ENCODE data around the gene CDK5R1. TPM values are rescaled to one million over a fixed set of nuclear protein-coding genes. Genes with fewer than 3 reads are reported as not detected.
A peak's percentile ranks its signal among the peaks of the same experiment; 100 is the strongest.

The CDK5R1 gene
- total RNA-seq, 3 donors from 2014 or later (not counting 1 experiment from before 2014, with no cell fraction given): 3.7 to 12.3 (median 7.4) TPM

- no peak overlapping the region for H3K4me3 ChIP-seq (ENCODE audit: low read length)
- H3K9me3 ChIP-seq (ENCODE audit: control insufficient read depth, insufficient read depth, low read length): no peaks in the 10 kb centered on the region
- Mint-ChIP-seq H3K9me3 (no peaks in the 10 kb centered on the region), H3K4me3 (peak overlapping the region; percentile 74), H3K27ac (peak overlapping the region; percentile 91 to 98), H3K4me1 (peaks cover 63 to 68% of the 10 kb centered on the region in 2 donors), H3K27me3 (ENCODE audit: low read depth in 2 of 2) (no peaks in the 10 kb centered on the region), H3K36me3 (no peaks in the 10 kb centered on the region)
- peak overlapping the region; percentile 65 for H3K27ac ChIP-seq (ENCODE audit: low read length)
- no peak for TF ChIP-seq CTCF (IDR thresholded peaks at IDR 0.05)
- intact Hi-C loops (cut with micrococcal nuclease): loop anchor here (1.0 to 5.0 kb wide), 2 partner anchors 14 to 35 kb away; no protein-coding TSS in a partner anchor
- 50% methylated on average over 12 of the region's 12 CpGs for WGBS (ENCODE audit: insufficient coverage)
- H3K4me1 ChIP-seq (ENCODE audit: control insufficient read depth, insufficient read depth, low read length): peaks cover 70% of the 10 kb centered on the region
- ATAC-seq: peak in 1 of 3 donors; percentile 29
- no peaks in the 10 kb centered on the region for H3K36me3 ChIP-seq (ENCODE audit: control insufficient read depth, insufficient read depth, low read length)
- H3K27me3 ChIP-seq (ENCODE audit: control insufficient read depth, insufficient read depth, low read length): no peaks in the 10 kb centered on the region
- DNase-seq: peak in 1 of 2 donors; percentile 50
These were observed 30.3 kb downstream of the CDK5R1 start for GRCh38 chr17:32516940-32517701.

GRCh38 chr17:32517982-32518381, 31.2 kb downstream of the CDK5R1 start:
- intact Hi-C loops (cut with micrococcal nuclease): loop anchor here (1.0 to 5.0 kb wide), 2 partner anchors 15 to 34 kb away; no protein-coding TSS in a partner anchor

GRCh38 chr17:32518646-32519227, 31.9 kb downstream of the CDK5R1 start:
- peak overlapping the region; percentile 17 for H3K4me3 ChIP-seq (ENCODE audit: low read length)

More at GRCh38 chr17:32517982-32518381, 31.2 kb downstream of the CDK5R1 start:
- Histone ChIP-seq H3K4me1 (ENCODE audit: control insufficient read depth, insufficient read depth, low read length) (peaks cover 73% of the 10 kb centered on the region), H3K4me3 (ENCODE audit: low read length) (no peak overlapping the region), H3K27ac (ENCODE audit: low read length) (peak overlapping the region; percentile 65), H3K9me3 (ENCODE audit: control insufficient read depth, insufficient read depth, low read length) (no peaks in the 10 kb centered on the region), H3K27me3 (ENCODE audit: control insufficient read depth, insufficient read depth, low read length) (no peaks in the 10 kb centered on the region), H3K36me3 (ENCODE audit: control insufficient read depth, insufficient read depth, low read length) (no peaks in the 10 kb centered on the region)
- Mint-ChIP-seq H3K27ac (peak overlapping the region; percentile 91 to 98), H3K27me3 (ENCODE audit: low read depth in 2 of 2) (no peaks in the 10 kb centered on the region), H3K4me1 (peaks cover 70 to 73% of the 10 kb centered on the region in 2 donors), H3K4me3 (peak overlapping the region; percentile 90), H3K36me3 (no peaks in the 10 kb centered on the region), H3K9me3 (no peaks in the 10 kb centered on the region)
- no peak for DNase-seq
- 92% methylated on average over 7 of the region's 7 CpGs for WGBS (ENCODE audit: insufficient coverage)
- TF ChIP-seq CTCF (IDR thresholded peaks at IDR 0.05): no peak
- ATAC-seq: no peak

More at GRCh38 chr17:32518646-32519227, 31.9 kb downstream of the CDK5R1 start:
- no peak for TF ChIP-seq CTCF (IDR thresholded peaks at IDR 0.05)
- Mint-ChIP-seq H3K36me3 (no peaks in the 10 kb centered on the region), H3K27ac (peak overlapping the region; percentile 91 to 98), H3K9me3 (no peaks in the 10 kb centered on the region), H3K27me3 (ENCODE audit: low read depth in 2 of 2) (no peaks in the 10 kb centered on the region), H3K4me1 (peaks cover 74 to 77% of the 10 kb centered on the region in 2 donors), H3K4me3 (peak overlapping the region; percentile 90)
- ATAC-seq (no peak), DNase-seq (no peak)
- Histone ChIP-seq H3K36me3 (ENCODE audit: control insufficient read depth, insufficient read depth, low read length) (no peaks in the 10 kb centered on the region), H3K4me1 (ENCODE audit: control insufficient read depth, insufficient read depth, low read length) (peaks cover 81% of the 10 kb centered on the region), H3K9me3 (ENCODE audit: control insufficient read depth, insufficient read depth, low read length) (no peaks in the 10 kb centered on the region), H3K27me3 (ENCODE audit: control insufficient read depth, insufficient read depth, low read length) (no peaks in the 10 kb centered on the region), H3K27ac (ENCODE audit: low read length) (peak overlapping the region; percentile 65)
- 39% methylated on average over 27 of the region's 31 CpGs for WGBS (ENCODE audit: insufficient coverage)
- intact Hi-C loops (cut with micrococcal nuclease): loop anchor here (5.0 kb wide), 1 partner anchor 34 kb away; no protein-coding TSS in a partner anchor

Data from natural killer cell (primary cell).